ENCODE measurements around the gene LYRM4. TPM values are rescaled to one million over a fixed set of nuclear protein-coding genes. Genes with fewer than 3 reads are reported as not detected.

The LYRM4 gene
- total RNA-seq, 1 donor from 2014 or later, result 19.2 TPM

- TF ChIP-seq CTCF (IDR thresholded peaks at IDR 0.05), result no peak
- no peak for TF ChIP-seq POLR2A (IDR thresholded peaks at IDR 0.05)
- TF ChIP-seq POLR2AphosphoS5 (IDR thresholded peaks at IDR 0.05; ENCODE audit: insufficient read depth in 1 of 2, low read depth in 1 of 2), result no peak
- no peaks in the 10 kb centered on the region for H3K4me1 ChIP-seq
- H3K27ac ChIP-seq, result no peak overlapping the region
- no peak overlapping the region for H3K4me3 ChIP-seq
- intact Hi-C loops (cut with DNase I), result loop anchor here (10.0 kb wide), 1 partner anchor 1398 kb away; no protein-coding TSS in a partner anchor
- no peaks in the 10 kb centered on the region for H3K27me3 ChIP-seq
- no peaks in the 10 kb centered on the region for H3K36me3 ChIP-seq
- no peaks in the 10 kb centered on the region for H3K9me3 ChIP-seq
- DNase-seq (ENCODE audit: extremely low spot score in 2 of 2), result peak in 1 of 2 donors; percentile 70
These were observed 114.4 kb downstream of the LYRM4 start for GRCh38 chr6:5146398-5146797.

GRCh38 chr6:5143634-5144311, 117.0 kb downstream of the LYRM4 start:
- Histone ChIP-seq H3K27ac (no peak overlapping the region), H3K4me3 (no peak overlapping the region), H3K36me3 (no peaks in the 10 kb centered on the region), H3K9me3 (no peaks in the 10 kb centered on the region), H3K4me1 (no peaks in the 10 kb centered on the region), H3K27me3 (no peaks in the 10 kb centered on the region)
- peak in 1 of 2 donors; percentile 50 for TF ChIP-seq POLR2AphosphoS5 (IDR thresholded peaks at IDR 0.05; ENCODE audit: insufficient read depth in 1 of 2, low read depth in 1 of 2)
- no peak for TF ChIP-seq POLR2A (IDR thresholded peaks at IDR 0.05)
- peak; percentile 85 to 90 (median 88) for TF ChIP-seq CTCF (IDR thresholded peaks at IDR 0.05)
- intact Hi-C loops (cut with DNase I), result loop anchor here (10.0 kb wide), 1 partner anchor 1401 kb away; no protein-coding TSS in a partner anchor
- DNase-seq (ENCODE audit: extremely low spot score in 2 of 2), result peak in 1 of 2 donors; percentile 81

GRCh38 chr6:5142915-5143314, 117.8 kb downstream of the LYRM4 start:
- intact Hi-C loops (cut with DNase I), result loop anchor here (10.0 kb wide), 1 partner anchor 1402 kb away; no protein-coding TSS in a partner anchor
- Histone ChIP-seq H3K9me3 (no peaks in the 10 kb centered on the region), H3K4me1 (no peaks in the 10 kb centered on the region), H3K4me3 (no peak overlapping the region), H3K27me3 (no peaks in the 10 kb centered on the region), H3K27ac (no peak overlapping the region), H3K36me3 (no peaks in the 10 kb centered on the region)
- peak in 1 of 2 donors; percentile 54 for DNase-seq (ENCODE audit: extremely low spot score in 2 of 2)
- no peak for TF ChIP-seq POLR2AphosphoS5 (IDR thresholded peaks at IDR 0.05; ENCODE audit: insufficient read depth in 1 of 2, low read depth in 1 of 2)
- no peak for TF ChIP-seq CTCF (IDR thresholded peaks at IDR 0.05)
- no peak for TF ChIP-seq POLR2A (IDR thresholded peaks at IDR 0.05)

- no peak overlapping the region for H3K4me3 ChIP-seq
- H3K9me3 ChIP-seq, result no peaks in the 10 kb centered on the region
- intact Hi-C loops (cut with DNase I), result loop anchor here (10.0 kb wide), 1 partner anchor 1403 kb away; no protein-coding TSS in a partner anchor
- H3K27ac ChIP-seq, result no peak overlapping the region
- DNase-seq (ENCODE audit: extremely low spot score in 2 of 2), result peak in 1 of 2 donors; percentile 92
- no peaks in the 10 kb centered on the region for H3K4me1 ChIP-seq
- no peaks in the 10 kb centered on the region for H3K27me3 ChIP-seq
- H3K36me3 ChIP-seq, result no peaks in the 10 kb centered on the region
- TF ChIP-seq POLR2A (IDR thresholded peaks at IDR 0.05), result no peak
These were observed 118.6 kb downstream of the LYRM4 start for GRCh38 chr6:5142131-5142530.

GRCh38 chr6:5141046-5141445, 119.7 kb downstream of the LYRM4 start:
- Histone ChIP-seq H3K4me3 (no peak overlapping the region), H3K27me3 (no peaks in the 10 kb centered on the region), H3K4me1 (no peaks in the 10 kb centered on the region), H3K36me3 (no peaks in the 10 kb centered on the region), H3K9me3 (no peaks in the 10 kb centered on the region), H3K27ac (no peak overlapping the region)
- peak; percentile 13 to 37 for DNase-seq (ENCODE audit: extremely low spot score in 2 of 2)
- intact Hi-C loops (cut with DNase I), result loop anchor here (10.0 kb wide), 1 partner anchor 1404 kb away; no protein-coding TSS in a partner anchor
- TF ChIP-seq POLR2AphosphoS5 (IDR thresholded peaks at IDR 0.05; ENCODE audit: insufficient read depth in 1 of 2, low read depth in 1 of 2) (no peak), CTCF (IDR thresholded peaks at IDR 0.05) (no peak), POLR2A (IDR thresholded peaks at IDR 0.05) (no peak)
